Activated naive CD8-positive, alpha-beta T cell (primary cell): Measurements from ENCODE around the gene ACMSD.
"Not testable (repeated sequence)": the region's sequence is repeated elsewhere in the genome, so short reads cannot be mapped to it uniquely, and the experiment has no call there.

Experiments used
- H3K27ac Mint-ChIP-seq: one replicate; pipeline ENCODE4 v1.8.0; 2021; ENCODE audit warnings: mixed read lengths
- H3K27me3 Mint-ChIP-seq: one replicate; pipeline ENCODE4 v1.8.0; 2021; ENCODE audit warnings: mixed read lengths
- H3K36me3 Mint-ChIP-seq: one replicate; pipeline ENCODE4 v1.8.0; 2021; ENCODE audit warnings: mixed read lengths
- H3K4me1 Mint-ChIP-seq: one replicate; pipeline ENCODE4 v1.8.0; 2021; ENCODE audit warnings: low read depth, mixed read lengths
- H3K4me3 Mint-ChIP-seq: one replicate; pipeline ENCODE4 v1.8.0; 2021; ENCODE audit warnings: mild to moderate bottlenecking, mixed read lengths
- H3K9me3 Mint-ChIP-seq: one replicate; pipeline ENCODE4 v1.8.0; 2021; ENCODE audit warnings: low read depth, mixed read lengths

ACMSD gene

GRCh38 chr2:134838143-134838620 is at the start of gene ACMSD:
Gene ACMSD (plus strand): TSS chr2:134838616. CDS start chr2:134838683, 67 bp downstream.
- Mint-ChIP-seq H3K27me3 (peaks cover 4% of the 10 kb centered on the region), H3K36me3 (peaks cover 3% of the 10 kb centered on the region), H3K4me1 (no peaks in the 10 kb centered on the region), H3K27ac (no peak within 1 kb of the TSS), H3K4me3 (no peak within 1 kb of the TSS), H3K9me3 (peaks cover 16% of the 10 kb centered on the region)

- Mint-ChIP-seq H3K4me3 (no peak overlapping the region), H3K27me3 (peaks cover 3% of the 10 kb centered on the region), H3K36me3 (no peaks in the 10 kb centered on the region), H3K4me1 (no peaks in the 10 kb centered on the region), H3K27ac (no peak overlapping the region), H3K9me3 (no peaks in the 10 kb centered on the region)
Measured at GRCh38 chr2:134790487-134790886, 47.9 kb upstream of the ACMSD start.

- Mint-ChIP-seq H3K27me3 (peaks cover 3% of the 10 kb centered on the region), H3K36me3 (no peaks in the 10 kb centered on the region), H3K9me3 (no peaks in the 10 kb centered on the region), H3K4me3 (no peak overlapping the region), H3K27ac (no peak overlapping the region), H3K4me1 (no peaks in the 10 kb centered on the region)
Measured at GRCh38 chr2:134791616-134792015, 46.8 kb upstream of the ACMSD start.

- Mint-ChIP-seq H3K27me3 (peaks cover 3% of the 10 kb centered on the region), H3K36me3 (no peaks in the 10 kb centered on the region), H3K9me3 (no peaks in the 10 kb centered on the region), H3K4me1 (no peaks in the 10 kb centered on the region), H3K27ac (no peak overlapping the region), H3K4me3 (no peak overlapping the region)
Measured at GRCh38 chr2:134792186-134792585, 46.2 kb upstream of the ACMSD start.

- Mint-ChIP-seq H3K27me3 (no peaks in the 10 kb centered on the region), H3K9me3 (no peaks in the 10 kb centered on the region)
Measured at GRCh38 chr2:134795765-134796164, 42.7 kb upstream of the ACMSD start.

GRCh38 chr2:134796373-134796772 is 42.0 kb upstream of the ACMSD start:
- Mint-ChIP-seq H3K4me3 (no peak overlapping the region), H3K36me3 (no peaks in the 10 kb centered on the region), H3K4me1 (no peaks in the 10 kb centered on the region), H3K9me3 (no peaks in the 10 kb centered on the region), H3K27ac (no peak overlapping the region), H3K27me3 (no peaks in the 10 kb centered on the region)

More at GRCh38 chr2:134795765-134796164, 42.7 kb upstream of the ACMSD start:
- Mint-ChIP-seq H3K27ac (no peak overlapping the region), H3K4me1 (no peaks in the 10 kb centered on the region), H3K36me3 (no peaks in the 10 kb centered on the region), H3K4me3 (no peak overlapping the region)

- Mint-ChIP-seq H3K36me3 (peaks cover 5% of the 10 kb centered on the region), H3K4me1 (no peaks in the 10 kb centered on the region), H3K27ac (no peak overlapping the region)
Measured at GRCh38 chr2:134799936-134800335, 38.5 kb upstream of the ACMSD start.

GRCh38 chr2:134800341-134800740 is 38.1 kb upstream of the ACMSD start:
- Mint-ChIP-seq H3K9me3 (peaks cover 8% of the 10 kb centered on the region), H3K36me3 (peaks cover 6% of the 10 kb centered on the region), H3K27me3 (no peaks in the 10 kb centered on the region), H3K27ac (no peak overlapping the region), H3K4me3 (no peak overlapping the region), H3K4me1 (no peaks in the 10 kb centered on the region)

More at GRCh38 chr2:134799936-134800335, 38.5 kb upstream of the ACMSD start:
- Mint-ChIP-seq H3K9me3 (peaks cover 6% of the 10 kb centered on the region), H3K27me3 (no peaks in the 10 kb centered on the region), H3K4me3 (no peak overlapping the region)

- not testable (repeated sequence) for H3K27ac Mint-ChIP-seq, H3K4me3 Mint-ChIP-seq, H3K9me3 Mint-ChIP-seq, H3K4me1 Mint-ChIP-seq, H3K27me3 Mint-ChIP-seq, H3K36me3 Mint-ChIP-seq
Measured at GRCh38 chr2:134803609-134804405, 34.6 kb upstream of the ACMSD start.

GRCh38 chr2:134815741-134816140 is 22.7 kb upstream of the ACMSD start:
- peaks cover 4% of the 10 kb centered on the region for H3K36me3 Mint-ChIP-seq

GRCh38 chr2:134818321-134818720 is 20.1 kb upstream of the ACMSD start:
- no peaks in the 10 kb centered on the region for H3K36me3 Mint-ChIP-seq

More at GRCh38 chr2:134815741-134816140, 22.7 kb upstream of the ACMSD start:
- H3K9me3 Mint-ChIP-seq, result peaks cover 8% of the 10 kb centered on the region
- H3K27me3 Mint-ChIP-seq, result no peaks in the 10 kb centered on the region
- no peak overlapping the region for H3K4me3 Mint-ChIP-seq
- no peak overlapping the region for H3K27ac Mint-ChIP-seq
- no peaks in the 10 kb centered on the region for H3K4me1 Mint-ChIP-seq

GRCh38 chr2:134819334-134819733 is 19.1 kb upstream of the ACMSD start:
- no peaks in the 10 kb centered on the region for H3K4me1 Mint-ChIP-seq
- H3K36me3 Mint-ChIP-seq, result no peaks in the 10 kb centered on the region
- no peak overlapping the region for H3K4me3 Mint-ChIP-seq
- H3K9me3 Mint-ChIP-seq, result no peaks in the 10 kb centered on the region
- peaks cover 7% of the 10 kb centered on the region for H3K27me3 Mint-ChIP-seq
- no peak overlapping the region for H3K27ac Mint-ChIP-seq

More at GRCh38 chr2:134818321-134818720, 20.1 kb upstream of the ACMSD start:
- Mint-ChIP-seq H3K27me3 (peaks cover 5% of the 10 kb centered on the region), H3K4me3 (no peak overlapping the region), H3K27ac (no peak overlapping the region), H3K9me3 (no peaks in the 10 kb centered on the region), H3K4me1 (no peaks in the 10 kb centered on the region)

- H3K27me3 Mint-ChIP-seq, result peaks cover 8% of the 10 kb centered on the region
- H3K4me3 Mint-ChIP-seq, result no peak overlapping the region
- no peak overlapping the region for H3K27ac Mint-ChIP-seq
- no peaks in the 10 kb centered on the region for H3K9me3 Mint-ChIP-seq
- H3K4me1 Mint-ChIP-seq, result no peaks in the 10 kb centered on the region
- no peaks in the 10 kb centered on the region for H3K36me3 Mint-ChIP-seq
Measured at GRCh38 chr2:134823431-134823830, 15.0 kb upstream of the ACMSD start.

- Mint-ChIP-seq H3K9me3 (no peaks in the 10 kb centered on the region), H3K36me3 (no peaks in the 10 kb centered on the region), H3K27me3 (peaks cover 8% of the 10 kb centered on the region), H3K27ac (no peak overlapping the region), H3K4me1 (no peaks in the 10 kb centered on the region), H3K4me3 (no peak overlapping the region)
Measured at GRCh38 chr2:134823832-134824231, 14.6 kb upstream of the ACMSD start.

- H3K4me3 Mint-ChIP-seq, H3K27ac Mint-ChIP-seq, H3K4me1 Mint-ChIP-seq, H3K27me3 Mint-ChIP-seq, H3K9me3 Mint-ChIP-seq, H3K36me3 Mint-ChIP-seq: not testable (repeated sequence)
Measured at GRCh38 chr2:134825716-134826115, 12.7 kb upstream of the ACMSD start.

GRCh38 chr2:134835471-134835870 is 2.9 kb upstream of the ACMSD start:
- Mint-ChIP-seq H3K4me1 (no peaks in the 10 kb centered on the region), H3K36me3 (peaks cover 3% of the 10 kb centered on the region), H3K9me3 (peaks cover 16% of the 10 kb centered on the region), H3K27me3 (peaks cover 3% of the 10 kb centered on the region), H3K4me3 (no peak overlapping the region), H3K27ac (no peak overlapping the region)
